ENCODE data around the gene COPS8.

DNA sequence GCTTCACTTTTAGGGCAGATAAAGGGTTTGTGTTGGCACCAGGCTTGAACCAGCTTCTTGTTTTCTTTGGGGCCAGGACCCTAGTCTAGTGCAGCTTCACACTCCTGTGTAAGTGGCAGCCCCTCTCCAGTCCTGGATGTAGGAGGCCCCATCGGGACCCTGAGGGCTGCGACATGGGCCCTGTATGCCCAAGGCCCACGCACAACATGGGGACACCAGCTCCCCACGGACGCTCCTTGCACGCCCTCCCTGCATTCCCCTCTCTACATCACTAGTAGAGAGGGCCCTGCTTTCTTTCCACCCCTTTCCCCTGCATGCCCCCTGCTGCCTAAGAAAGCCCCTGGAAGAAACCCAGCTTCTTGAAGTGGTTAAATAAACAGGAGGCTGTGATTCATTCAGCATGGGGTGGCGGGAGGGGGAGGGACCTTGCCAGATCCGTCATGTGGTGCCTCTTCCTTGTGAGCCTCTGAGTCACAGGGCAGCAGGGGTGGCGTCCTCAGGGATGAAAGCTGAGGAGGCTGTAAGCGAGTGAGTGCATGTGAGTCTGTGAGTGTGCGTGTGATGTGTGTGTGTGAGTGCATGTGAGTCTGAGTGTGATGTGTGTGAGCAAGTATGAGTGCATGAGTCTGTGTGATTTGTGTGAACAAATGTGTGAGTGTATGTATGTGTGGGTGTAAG is 42.5 kb downstream of the COPS8 start:
- peak; percentile 74 for TF ChIP-seq JUN (IDR thresholded peaks at IDR 0.05; ENCODE audit: borderline replicate concordance, insufficient read depth, insufficient read length, low read depth)
- TF ChIP-seq FOS (IDR thresholded peaks at IDR 0.05; ENCODE audit: borderline replicate concordance, insufficient read depth, low read length) = peak; percentile 98
- TF ChIP-seq MYC (IDR thresholded peaks at IDR 0.05; ENCODE audit: low read depth, low read length) = peak; percentile 65
- TF ChIP-seq POLR2AphosphoS5 (IDR thresholded peaks at IDR 0.05; ENCODE audit: insufficient read depth, low read depth, low read length) = peak; percentile 77
- peak; percentile 6 to 17 for TF ChIP-seq CTCF (IDR thresholded peaks at IDR 0.05; ENCODE audit: extremely low read depth in 1 of 2, insufficient read depth in 1 of 2, low read depth in 1 of 2, low read length in 2 of 2)
- TF ChIP-seq POLR2A (IDR thresholded peaks at IDR 0.05; ENCODE audit: low read depth, low read length) = no peak
